ENCODE data around the gene REX1BD.
A peak's percentile ranks its signal among the peaks of the same experiment; 100 is the strongest.

DNA sequence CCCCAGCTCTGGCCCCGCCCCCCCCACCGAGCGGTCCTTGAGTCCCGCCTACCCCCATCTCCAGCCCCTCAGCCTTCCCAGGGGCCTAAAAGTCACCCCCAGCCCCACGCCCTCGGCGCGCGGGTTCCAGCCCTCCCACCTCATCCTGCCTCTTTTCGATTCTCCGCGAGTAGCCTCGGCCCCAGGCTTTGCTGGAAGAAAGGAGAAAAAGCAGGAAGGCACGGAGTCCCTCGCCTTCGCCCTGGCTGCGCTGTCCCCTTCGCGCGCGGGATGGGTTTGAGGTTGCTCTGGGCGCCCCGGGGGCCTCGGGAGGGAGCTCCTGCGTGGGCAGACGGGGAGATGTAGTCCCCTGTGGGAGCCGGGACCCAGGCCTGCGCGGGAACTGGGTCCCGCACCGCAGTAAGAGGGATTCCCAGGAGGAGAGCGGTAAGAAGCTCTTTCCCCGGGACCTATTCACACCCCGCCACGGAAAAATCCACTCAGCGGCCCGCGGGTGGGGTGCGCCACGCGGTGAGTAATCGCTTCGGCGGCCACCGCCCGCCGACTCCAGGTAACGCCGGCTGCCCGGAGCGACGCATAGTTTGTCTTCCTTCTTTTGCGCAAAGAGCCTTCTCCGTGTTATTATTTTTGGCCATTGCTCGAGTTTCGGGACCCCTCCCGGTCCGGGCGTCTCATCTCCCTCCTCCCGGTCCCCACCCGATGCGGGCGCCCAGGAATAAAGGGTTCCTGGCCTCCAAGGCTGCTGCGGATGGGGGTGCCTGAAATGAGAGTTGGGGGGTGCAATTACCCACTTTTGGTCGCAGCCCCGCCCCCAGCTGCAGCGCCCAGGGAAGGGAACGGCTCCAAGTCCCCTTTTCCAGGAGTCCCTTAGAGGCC is 18.9 kb downstream of the REX1BD start:
- TF ChIP-seq, protein P1, sequence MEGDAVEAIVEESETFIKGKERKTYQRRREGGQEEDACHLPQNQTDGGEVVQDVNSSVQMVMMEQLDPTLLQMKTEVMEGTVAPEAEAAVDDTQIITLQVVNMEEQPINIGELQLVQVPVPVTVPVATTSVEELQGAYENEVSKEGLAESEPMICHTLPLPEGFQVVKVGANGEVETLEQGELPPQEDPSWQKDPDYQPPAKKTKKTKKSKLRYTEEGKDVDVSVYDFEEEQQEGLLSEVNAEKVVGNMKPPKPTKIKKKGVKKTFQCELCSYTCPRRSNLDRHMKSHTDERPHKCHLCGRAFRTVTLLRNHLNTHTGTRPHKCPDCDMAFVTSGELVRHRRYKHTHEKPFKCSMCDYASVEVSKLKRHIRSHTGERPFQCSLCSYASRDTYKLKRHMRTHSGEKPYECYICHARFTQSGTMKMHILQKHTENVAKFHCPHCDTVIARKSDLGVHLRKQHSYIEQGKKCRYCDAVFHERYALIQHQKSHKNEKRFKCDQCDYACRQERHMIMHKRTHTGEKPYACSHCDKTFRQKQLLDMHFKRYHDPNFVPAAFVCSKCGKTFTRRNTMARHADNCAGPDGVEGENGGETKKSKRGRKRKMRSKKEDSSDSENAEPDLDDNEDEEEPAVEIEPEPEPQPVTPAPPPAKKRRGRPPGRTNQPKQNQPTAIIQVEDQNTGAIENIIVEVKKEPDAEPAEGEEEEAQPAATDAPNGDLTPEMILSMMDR (conservative IDR thresholded peaks at IDR 0.05), result no peak
- peak; percentile 84 for TF ChIP-seq EZH2 (IDR thresholded peaks at IDR 0.05; ENCODE audit: low read depth)
